ENCODE results near the gene PPP2R5A. TPM values are rescaled to one million over a fixed set of nuclear protein-coding genes. Genes with fewer than 3 reads are reported as not detected.
"Not testable (repeated sequence)": the region's sequence is repeated elsewhere in the genome, so short reads cannot be mapped to it uniquely, and the experiment has no call there.

The PPP2R5A gene
- total and polyA plus RNA-seq, 4 donors: 27.7 to 45.2 (median 37.6) TPM

- no peak overlapping the region for H3K27ac ChIP-seq (ENCODE audit: low read depth, low read length)
- H3K36me3 ChIP-seq (ENCODE audit: control insufficient read depth, insufficient read depth, low read length): peaks cover 30% of the 10 kb centered on the region
- no peak for DNase-seq (ENCODE audit: low read depth in 4 of 6, low spot score in 6 of 6)
- peaks cover 2% of the 10 kb centered on the region for H3K9me3 ChIP-seq (ENCODE audit: control insufficient read depth, insufficient read depth, low read length)
- no CpG with 5 or more reads among the region's 1 CpG for WGBS (ENCODE audit: insufficient coverage)
- no peaks in the 10 kb centered on the region for H3K27me3 ChIP-seq (ENCODE audit: control insufficient read depth, insufficient read depth, low read length)
- H3K4me1 ChIP-seq (ENCODE audit: control insufficient read depth, insufficient read depth, low read length): no peaks in the 10 kb centered on the region
- no peak overlapping the region for H3K4me3 ChIP-seq (ENCODE audit: low read depth, low read length)
These were observed 103.9 kb downstream of the PPP2R5A start for GRCh38 chr1:212388985-212389716.

GRCh38 chr1:212395678-212396437 is 110.6 kb downstream of the PPP2R5A start:
- H3K27me3 ChIP-seq (ENCODE audit: control insufficient read depth, insufficient read depth, low read length); H3K4me3 ChIP-seq (ENCODE audit: low read depth, low read length); H3K36me3 ChIP-seq (ENCODE audit: control insufficient read depth, insufficient read depth, low read length); DNase-seq (ENCODE audit: low read depth in 4 of 6, low spot score in 6 of 6); H3K27ac ChIP-seq (ENCODE audit: low read depth, low read length); H3K9me3 ChIP-seq (ENCODE audit: control insufficient read depth, insufficient read depth, low read length); H3K4me1 ChIP-seq (ENCODE audit: control insufficient read depth, insufficient read depth, low read length): not testable (repeated sequence)
- no CpG with 5 or more reads among the region's 6 CpGs for WGBS (ENCODE audit: insufficient coverage)

- no peak overlapping the region for H3K27ac ChIP-seq (ENCODE audit: low read depth, low read length)
- no peak for DNase-seq (ENCODE audit: low read depth in 4 of 6, low spot score in 6 of 6)
- no peaks in the 10 kb centered on the region for H3K36me3 ChIP-seq (ENCODE audit: control insufficient read depth, insufficient read depth, low read length)
- H3K4me3 ChIP-seq (ENCODE audit: low read depth, low read length): no peak overlapping the region
- no CpG with 5 or more reads among the region's 3 CpGs for WGBS (ENCODE audit: insufficient coverage)
- no peaks in the 10 kb centered on the region for H3K4me1 ChIP-seq (ENCODE audit: control insufficient read depth, insufficient read depth, low read length)
- H3K9me3 ChIP-seq (ENCODE audit: control insufficient read depth, insufficient read depth, low read length): peaks cover 7% of the 10 kb centered on the region
- H3K27me3 ChIP-seq (ENCODE audit: control insufficient read depth, insufficient read depth, low read length): no peaks in the 10 kb centered on the region
These were observed 111.4 kb downstream of the PPP2R5A start for GRCh38 chr1:212396638-212397037.

- no peak for DNase-seq (ENCODE audit: low read depth in 4 of 6, low spot score in 6 of 6)
- Histone ChIP-seq H3K4me3 (ENCODE audit: low read depth, low read length) (no peak overlapping the region), H3K9me3 (ENCODE audit: control insufficient read depth, insufficient read depth, low read length) (peaks cover 7% of the 10 kb centered on the region), H3K27me3 (ENCODE audit: control insufficient read depth, insufficient read depth, low read length) (no peaks in the 10 kb centered on the region), H3K27ac (ENCODE audit: low read depth, low read length) (no peak overlapping the region), H3K36me3 (ENCODE audit: control insufficient read depth, insufficient read depth, low read length) (no peaks in the 10 kb centered on the region), H3K4me1 (ENCODE audit: control insufficient read depth, insufficient read depth, low read length) (no peaks in the 10 kb centered on the region)
- no CpG with 5 or more reads among the region's 1 CpG for WGBS (ENCODE audit: insufficient coverage)
These were observed 112.0 kb downstream of the PPP2R5A start for GRCh38 chr1:212397171-212397570.

- no peak for DNase-seq (ENCODE audit: low read depth in 4 of 6, low spot score in 6 of 6)
- Histone ChIP-seq H3K36me3 (ENCODE audit: control insufficient read depth, insufficient read depth, low read length) (no peaks in the 10 kb centered on the region), H3K4me3 (ENCODE audit: low read depth, low read length) (no peak overlapping the region), H3K27me3 (ENCODE audit: control insufficient read depth, insufficient read depth, low read length) (no peaks in the 10 kb centered on the region), H3K4me1 (ENCODE audit: control insufficient read depth, insufficient read depth, low read length) (no peaks in the 10 kb centered on the region), H3K27ac (ENCODE audit: low read depth, low read length) (no peak overlapping the region), H3K9me3 (ENCODE audit: control insufficient read depth, insufficient read depth, low read length) (peaks cover 5% of the 10 kb centered on the region)
- no CpG with 5 or more reads among the region's 4 CpGs for WGBS (ENCODE audit: insufficient coverage)
These were observed 115.8 kb downstream of the PPP2R5A start for GRCh38 chr1:212401042-212401441.

- H3K36me3 ChIP-seq (ENCODE audit: control insufficient read depth, insufficient read depth, low read length): peaks cover 9% of the 10 kb centered on the region
- no peak overlapping the region for H3K4me3 ChIP-seq (ENCODE audit: low read depth, low read length)
- no peak overlapping the region for H3K27ac ChIP-seq (ENCODE audit: low read depth, low read length)
- H3K4me1 ChIP-seq (ENCODE audit: control insufficient read depth, insufficient read depth, low read length): no peaks in the 10 kb centered on the region
- no peaks in the 10 kb centered on the region for H3K27me3 ChIP-seq (ENCODE audit: control insufficient read depth, insufficient read depth, low read length)
- no peak for DNase-seq (ENCODE audit: low read depth in 4 of 6, low spot score in 6 of 6)
- WGBS (ENCODE audit: insufficient coverage): 100% methylated on average over 1 of the region's 7 CpGs
- H3K9me3 ChIP-seq (ENCODE audit: control insufficient read depth, insufficient read depth, low read length): peaks cover 2% of the 10 kb centered on the region
These were observed 116.8 kb downstream of the PPP2R5A start for GRCh38 chr1:212401838-212402582.

- no peaks in the 10 kb centered on the region for H3K9me3 ChIP-seq (ENCODE audit: control insufficient read depth, insufficient read depth, low read length)
- no peak overlapping the region for H3K4me3 ChIP-seq (ENCODE audit: low read depth, low read length)
- peaks cover 11% of the 10 kb centered on the region for H3K36me3 ChIP-seq (ENCODE audit: control insufficient read depth, insufficient read depth, low read length)
- H3K27me3 ChIP-seq (ENCODE audit: control insufficient read depth, insufficient read depth, low read length): no peaks in the 10 kb centered on the region
- H3K4me1 ChIP-seq (ENCODE audit: control insufficient read depth, insufficient read depth, low read length): no peaks in the 10 kb centered on the region
- DNase-seq (ENCODE audit: low read depth in 4 of 6, low spot score in 6 of 6): no peak
- WGBS (ENCODE audit: insufficient coverage): 98% methylated on average over 4 of the region's 7 CpGs
- no peak overlapping the region for H3K27ac ChIP-seq (ENCODE audit: low read depth, low read length)
These were observed 117.6 kb downstream of the PPP2R5A start for GRCh38 chr1:212402666-212403321.

GRCh38 chr1:212410231-212410820 is 125.1 kb downstream of the PPP2R5A start:
- H3K36me3 ChIP-seq (ENCODE audit: control insufficient read depth, insufficient read depth, low read length): peaks cover 39% of the 10 kb centered on the region
- H3K27ac ChIP-seq (ENCODE audit: low read depth, low read length): no peak overlapping the region
- H3K9me3 ChIP-seq (ENCODE audit: control insufficient read depth, insufficient read depth, low read length): no peaks in the 10 kb centered on the region
- H3K4me1 ChIP-seq (ENCODE audit: control insufficient read depth, insufficient read depth, low read length): peaks cover 15% of the 10 kb centered on the region
- no peak overlapping the region for H3K4me3 ChIP-seq (ENCODE audit: low read depth, low read length)
- H3K27me3 ChIP-seq (ENCODE audit: control insufficient read depth, insufficient read depth, low read length): no peaks in the 10 kb centered on the region
- WGBS (ENCODE audit: insufficient coverage): 100% methylated on average over 6 of the region's 8 CpGs
- no peak for DNase-seq (ENCODE audit: low read depth in 4 of 6, low spot score in 6 of 6)

Data from spinal cord (tissue), 10 donors.